Activated CD8-positive, alpha-beta memory T cell treated with anti-CD3 and anti-CD28 coated beads, Interleukin-2, amount 50 U/mL, for 48 hours (primary cell): ENCODE data around the gene MAP1LC3C.
A peak's percentile ranks its signal among the peaks of the same experiment; 100 is the strongest.

Source experiments
- DNase-seq: peaks from one replicate; pipeline ENCODE4 v3.0.0-alpha.2; 2020

The MAP1LC3C gene

DNA sequence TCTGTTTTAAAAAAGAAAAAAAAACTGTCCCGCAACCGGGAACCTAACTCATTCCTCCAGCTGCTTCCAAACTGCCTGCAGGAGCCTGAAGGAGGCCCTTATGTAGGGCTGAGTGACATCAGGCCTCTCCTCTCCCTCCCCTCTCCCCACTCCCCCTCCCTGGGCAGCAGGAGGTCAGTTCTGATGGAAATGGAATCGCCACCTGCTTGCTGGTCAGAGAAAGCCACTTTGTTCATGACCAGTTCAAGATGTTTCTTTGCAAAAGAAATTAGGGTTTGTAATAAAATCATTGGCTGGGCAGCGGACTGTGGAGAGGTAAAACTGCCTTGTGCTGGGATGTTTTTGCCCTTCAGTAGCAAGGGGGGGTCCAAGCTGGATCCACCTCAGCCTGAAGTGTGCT is at the start of gene MAP1LC3C:
Gene MAP1LC3C (minus strand): TSS at position 73 of the 400 bp plus-strand sequence. CDS start 90 bp downstream, outside the sequence.
- DNase-seq, result no peak

DNA sequence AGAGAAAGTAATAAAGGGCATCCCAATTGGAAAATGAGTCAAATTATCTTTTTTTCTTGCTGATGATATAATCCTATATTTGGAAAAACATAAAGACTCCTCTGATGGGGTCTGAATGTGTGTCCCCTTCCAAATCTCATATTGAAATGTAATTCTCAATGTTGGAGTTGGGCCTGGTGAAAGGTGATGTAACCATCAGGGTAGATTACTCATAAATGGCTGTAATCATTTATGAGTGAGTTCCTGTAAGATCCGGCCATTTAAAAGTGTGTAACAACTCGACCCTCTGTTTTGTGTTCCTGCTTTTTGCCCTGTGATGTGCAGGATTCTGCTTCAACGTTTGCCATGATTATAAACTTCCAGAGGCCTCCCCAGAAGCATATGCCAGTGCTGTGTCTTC is 44.3 kb upstream of the MAP1LC3C start:
- no peak for DNase-seq

DNA sequence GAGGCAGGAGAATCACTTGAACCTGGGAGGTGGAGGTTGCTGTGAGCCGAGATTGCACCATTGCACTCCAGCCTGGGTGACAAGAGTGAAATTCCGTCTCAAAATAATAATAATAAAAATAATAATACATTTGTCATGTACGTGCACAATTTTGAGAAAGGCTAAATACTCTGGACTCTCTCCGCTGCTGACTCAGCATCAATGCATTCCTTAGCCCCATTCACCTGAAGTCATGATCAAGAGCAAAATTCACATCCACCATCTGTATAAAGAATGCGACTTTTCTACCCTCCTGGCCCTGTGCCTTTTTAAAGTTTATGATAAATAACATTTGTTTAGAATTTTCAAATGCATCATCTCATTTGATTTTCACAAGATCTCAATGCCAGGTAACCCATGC is 35.5 kb upstream of the MAP1LC3C start:
- DNase-seq, result no peak

DNA sequence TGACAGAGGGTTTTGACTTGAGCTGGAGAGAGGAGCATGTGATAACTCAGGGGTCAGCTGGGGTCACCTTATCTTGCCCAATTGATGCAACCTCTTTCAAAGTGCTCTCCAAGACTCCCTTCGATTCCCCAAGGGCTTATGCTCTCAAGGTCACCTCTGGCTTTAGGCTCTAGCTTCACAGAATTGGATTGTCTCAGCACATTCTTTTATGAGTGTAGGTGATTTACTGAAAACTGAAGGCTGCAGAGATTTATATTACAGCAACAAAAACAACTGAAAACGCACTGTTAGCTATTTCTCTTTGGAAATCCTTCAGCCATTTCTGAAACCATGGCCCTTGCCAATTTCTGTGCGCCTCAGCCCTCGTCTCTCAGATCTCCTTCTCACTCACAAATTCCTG is 34.5 kb upstream of the MAP1LC3C start:
- DNase-seq, result no peak

DNA sequence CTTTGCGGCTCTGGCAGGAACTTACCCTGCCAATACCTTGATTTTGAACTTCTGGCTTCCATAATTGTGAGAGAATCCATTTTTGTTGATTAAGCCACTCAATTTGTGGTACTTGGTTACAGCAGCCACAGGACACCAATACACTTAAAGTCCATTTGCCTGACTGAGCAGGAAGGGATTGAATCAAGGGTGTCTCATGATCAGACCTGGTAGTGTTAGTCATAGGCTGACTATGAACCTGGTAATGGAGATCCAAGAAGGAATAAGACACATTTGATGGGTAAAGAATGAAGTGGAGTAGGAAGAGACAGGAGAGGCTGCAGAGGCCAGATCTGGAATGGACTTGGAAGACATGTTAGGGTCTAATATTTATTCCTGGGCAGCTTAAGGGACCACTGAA is 31.2 kb upstream of the MAP1LC3C start:
- DNase-seq, result no peak

DNA sequence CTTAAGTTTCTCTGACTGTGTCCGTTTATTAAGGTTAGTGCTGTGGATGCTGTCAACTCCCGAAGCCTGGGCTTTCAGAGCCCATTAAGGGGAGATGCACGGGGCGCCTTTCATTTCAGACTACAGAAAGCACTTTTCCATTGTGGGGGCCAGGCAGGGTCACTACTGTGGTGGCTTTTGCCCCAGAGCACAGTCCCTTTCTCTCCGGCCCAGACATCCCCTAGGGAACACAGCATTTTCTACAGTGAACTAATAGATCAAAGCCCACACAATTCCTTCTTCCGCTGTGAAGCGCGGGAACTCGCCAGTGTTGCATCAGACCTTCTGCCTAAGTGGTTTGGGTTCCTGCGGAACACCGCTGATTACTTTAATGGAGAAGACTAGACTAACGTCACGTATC is 26.8 kb upstream of the MAP1LC3C start:
- DNase-seq, result no peak

DNA sequence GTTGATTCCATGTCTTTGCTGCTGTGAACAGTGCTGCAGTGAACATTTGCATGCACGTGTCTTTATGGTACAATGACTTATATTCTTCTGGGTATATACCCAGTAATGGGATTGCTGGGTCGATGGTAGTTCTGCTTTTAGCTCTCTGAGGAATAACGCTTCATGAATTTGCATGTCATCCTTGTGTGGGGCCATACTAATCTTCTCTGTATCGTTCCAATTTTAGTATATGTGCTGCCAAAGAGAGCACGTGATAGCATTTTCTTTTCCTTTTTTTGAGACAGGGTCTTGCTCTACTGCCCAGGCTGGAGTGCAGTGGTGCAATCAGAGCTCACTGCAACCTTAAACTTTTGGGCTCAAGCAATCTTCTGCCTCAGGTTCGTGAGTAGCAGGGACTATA is 24.9 kb upstream of the MAP1LC3C start:
- no peak for DNase-seq

DNA sequence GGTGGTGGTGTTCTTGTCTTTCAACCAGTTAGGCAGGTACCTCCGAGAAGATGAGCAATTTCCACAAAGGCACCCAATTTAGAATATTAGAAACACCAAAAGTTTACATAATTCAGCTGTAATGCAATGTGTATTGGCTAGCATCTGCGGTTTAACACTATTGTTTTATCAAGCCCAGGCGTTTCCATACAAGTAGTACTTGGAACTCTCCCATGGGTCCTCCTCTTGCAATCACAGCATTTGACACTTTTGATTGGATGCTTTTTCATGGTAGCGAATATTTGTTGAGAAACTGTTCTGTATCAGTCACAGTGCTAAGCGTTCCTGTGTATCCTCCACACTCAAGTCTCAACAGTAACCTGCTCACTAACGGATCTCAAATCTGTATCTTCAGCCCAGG is 20.1 kb upstream of the MAP1LC3C start:
- DNase-seq, result no peak

DNA sequence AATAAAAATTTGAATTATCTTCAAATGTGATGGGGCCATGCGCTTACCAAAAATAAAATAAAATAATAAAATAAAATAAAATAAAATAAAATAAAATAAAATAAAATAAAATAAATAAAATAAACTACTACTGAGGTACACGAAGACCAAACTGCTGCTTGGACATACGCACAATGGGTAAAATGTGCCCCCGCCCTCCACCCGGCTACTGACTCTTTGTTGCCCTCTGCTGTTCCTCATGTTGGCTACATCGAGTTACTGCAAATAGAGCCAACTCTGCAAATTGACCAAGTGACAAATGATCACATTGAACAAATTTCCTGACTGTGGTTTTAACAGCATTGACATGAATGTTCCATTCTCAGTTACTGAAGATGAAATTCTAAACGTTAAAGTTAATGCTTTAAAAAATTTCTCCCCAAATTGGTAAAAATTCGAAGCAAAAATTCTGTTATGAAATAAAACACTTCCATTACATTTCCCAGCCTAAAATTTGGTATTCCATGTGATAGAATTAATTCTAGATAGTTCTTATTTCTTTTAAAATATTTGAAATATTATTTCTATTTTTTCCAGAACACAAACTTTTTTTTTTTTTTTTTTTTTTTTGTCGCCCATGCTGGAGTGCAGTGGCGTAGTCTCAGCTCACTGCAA is 18.8 kb upstream of the MAP1LC3C start:
- DNase-seq, result peak; percentile 55

DNA sequence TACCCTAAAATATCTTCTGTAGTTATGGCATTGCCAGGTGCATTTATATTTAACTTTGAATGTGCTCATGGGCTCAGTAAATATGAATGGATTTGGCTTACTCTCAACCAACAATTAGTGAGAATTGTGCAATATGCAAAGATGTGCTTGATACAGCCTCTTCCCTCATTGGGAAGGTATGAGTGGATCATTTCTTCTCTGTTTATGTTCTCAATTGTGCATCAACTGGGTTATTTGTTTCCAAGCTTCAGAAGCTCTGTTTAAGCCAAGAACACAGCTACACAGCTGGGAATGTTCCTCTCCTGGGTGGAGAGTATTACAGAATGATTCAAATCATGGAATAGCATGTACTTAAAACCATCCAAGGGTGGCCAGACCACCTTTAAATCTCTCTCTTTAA is 17.6 kb upstream of the MAP1LC3C start:
- no peak for DNase-seq

DNA sequence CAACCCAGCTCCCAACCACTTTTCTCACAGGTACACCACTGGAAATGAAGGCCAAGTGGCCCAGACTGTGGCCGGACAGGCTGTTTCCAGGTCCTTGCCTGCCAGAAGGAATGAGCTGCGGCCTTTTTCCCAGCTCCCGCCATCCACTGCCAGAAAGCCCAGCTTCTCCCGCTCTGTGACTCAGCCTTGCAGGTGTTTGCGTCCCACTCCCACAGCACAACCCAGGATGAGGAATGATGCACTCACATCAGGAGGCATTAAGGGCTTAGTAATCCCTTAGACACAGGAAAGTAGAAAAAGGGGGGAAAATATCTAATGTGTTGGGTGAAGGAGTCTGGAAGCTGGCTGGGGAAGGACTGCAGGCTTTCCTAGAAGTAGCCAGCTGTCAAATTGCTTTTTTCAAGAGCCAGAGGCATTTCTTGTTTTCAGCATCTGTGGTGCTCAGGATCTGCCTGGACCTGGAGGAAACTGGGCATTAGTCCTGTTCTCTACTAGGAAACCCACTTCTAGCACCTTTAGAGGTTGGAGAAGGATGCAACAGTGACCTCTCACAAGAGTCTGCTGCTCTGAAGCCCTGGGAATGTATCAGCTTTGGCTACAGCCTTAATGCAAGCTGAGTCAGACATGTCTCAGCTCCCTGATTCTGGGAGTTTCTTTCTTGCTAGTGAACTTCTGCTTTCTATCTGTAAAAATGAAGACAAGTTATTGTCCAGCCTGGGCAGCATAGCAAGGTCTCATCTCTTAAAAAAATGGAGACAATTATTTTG is 13.2 kb upstream of the MAP1LC3C start:
- no peak for DNase-seq

DNA sequence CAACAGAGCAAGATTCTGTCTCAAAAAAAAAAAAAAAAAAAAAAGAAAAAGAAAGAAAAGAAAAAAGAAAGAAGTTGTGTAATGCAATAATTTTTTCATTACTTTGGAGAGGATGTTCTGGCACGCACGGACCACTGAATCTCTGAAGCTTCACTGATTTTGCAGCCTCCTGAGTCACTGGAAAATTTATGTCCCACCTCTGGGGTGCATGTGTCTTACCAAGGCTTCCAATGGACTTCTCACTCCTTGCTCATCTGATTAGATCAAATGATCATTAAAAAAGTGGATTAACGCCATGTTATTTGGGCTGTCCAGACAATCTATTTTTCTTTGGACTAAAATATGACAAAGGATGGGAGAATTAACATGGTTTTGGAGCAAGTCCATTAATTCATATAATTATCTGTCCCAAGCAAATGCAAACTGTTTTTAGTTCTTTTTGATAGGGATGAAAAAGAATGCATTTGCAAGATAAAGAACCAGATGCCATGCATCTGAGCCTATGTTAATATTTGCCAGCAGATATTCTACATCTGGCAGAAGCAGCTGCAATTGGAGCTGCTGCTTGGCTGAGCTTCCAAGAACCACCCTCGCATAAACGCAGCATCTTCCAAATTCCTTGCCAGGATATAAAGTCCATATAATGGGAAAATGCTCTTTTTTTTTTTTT is 10.1 kb upstream of the MAP1LC3C start:
- DNase-seq, result no peak

DNA sequence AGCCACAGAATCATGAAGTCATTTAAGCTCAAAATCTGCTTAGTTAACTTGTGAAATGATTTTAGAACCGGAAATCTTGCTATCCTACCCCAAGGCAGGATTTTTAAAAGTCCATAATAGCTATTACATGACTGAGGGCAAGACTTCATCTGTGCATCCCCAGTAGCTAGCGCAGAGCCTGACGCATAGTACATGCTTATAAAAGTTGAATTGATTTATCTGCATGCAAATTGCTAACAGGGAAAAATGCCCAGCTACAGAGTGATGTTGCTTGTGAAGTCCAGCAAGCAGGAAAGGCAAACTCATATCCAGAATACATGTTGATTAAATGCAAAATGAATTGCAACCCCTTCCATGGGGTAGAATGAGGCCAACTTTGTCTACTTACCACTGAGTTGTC is 8.1 kb upstream of the MAP1LC3C start:
- no peak for DNase-seq

DNA sequence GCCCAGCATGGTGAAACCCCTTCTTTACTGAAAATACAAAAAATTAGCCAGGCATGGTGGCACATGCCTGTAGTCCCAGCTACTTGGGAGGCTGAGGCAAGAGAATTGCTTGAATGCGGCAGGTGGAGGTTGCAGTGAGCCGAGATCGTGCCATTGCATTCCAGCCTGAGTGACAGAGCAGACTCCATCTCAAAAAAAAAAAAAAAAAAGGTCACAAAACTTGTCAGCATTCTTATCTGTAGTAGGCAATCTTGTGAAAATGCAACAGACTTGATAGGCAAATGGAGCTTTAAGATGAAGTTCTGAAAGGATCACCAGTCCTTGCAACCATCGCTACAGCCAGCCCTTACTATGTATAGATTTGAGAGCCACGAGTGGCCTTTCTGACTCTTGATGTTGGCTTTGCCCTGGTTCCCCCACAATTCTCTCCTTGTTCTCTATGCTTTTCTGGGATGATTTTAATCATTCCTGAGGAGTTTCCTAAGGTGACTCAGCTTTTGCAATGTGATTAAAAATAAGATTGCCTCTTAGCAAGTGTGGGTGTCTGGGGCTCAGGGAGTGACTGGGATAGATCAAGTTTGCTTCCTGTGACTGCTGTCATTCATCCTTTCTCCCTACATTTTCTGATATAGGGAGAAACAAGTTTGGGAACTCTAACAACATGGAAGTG is 7.1 kb upstream of the MAP1LC3C start:
- DNase-seq, result no peak

DNA sequence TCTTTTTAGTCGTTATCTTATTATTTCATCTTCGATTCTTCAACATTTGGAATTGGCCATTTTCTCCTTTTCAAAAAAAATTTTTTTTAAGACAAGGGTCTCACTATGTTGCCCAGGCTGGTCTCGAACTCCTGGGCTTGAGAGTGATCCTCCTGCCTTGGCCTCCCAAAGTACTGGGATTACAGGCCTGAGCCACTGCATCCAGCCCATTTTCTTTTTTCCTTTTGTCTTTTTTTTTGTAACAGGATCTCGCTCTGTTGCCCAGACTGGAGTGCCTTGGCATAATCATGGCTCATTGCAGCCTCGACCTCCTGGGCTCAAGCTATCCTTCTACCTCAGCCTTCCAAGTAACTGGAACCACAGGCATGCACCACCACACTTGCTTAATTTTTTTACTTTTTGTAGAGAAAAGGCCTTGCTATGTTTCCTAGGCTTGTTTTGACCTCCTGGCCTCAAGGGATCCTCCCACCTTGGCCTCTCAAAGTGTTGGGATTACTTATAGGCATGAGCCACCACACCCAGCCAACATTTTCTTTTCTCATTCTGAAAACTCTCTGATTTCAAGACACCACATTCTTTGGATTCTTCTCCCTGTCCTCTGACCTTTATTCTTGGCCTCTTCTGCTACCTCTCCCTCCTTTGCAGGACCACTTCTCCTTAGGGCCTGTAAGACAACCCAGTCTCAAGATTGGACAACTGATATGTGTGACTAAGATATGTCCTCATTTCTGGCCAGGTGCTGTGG is 6.0 kb upstream of the MAP1LC3C start:
- DNase-seq, result no peak

DNA sequence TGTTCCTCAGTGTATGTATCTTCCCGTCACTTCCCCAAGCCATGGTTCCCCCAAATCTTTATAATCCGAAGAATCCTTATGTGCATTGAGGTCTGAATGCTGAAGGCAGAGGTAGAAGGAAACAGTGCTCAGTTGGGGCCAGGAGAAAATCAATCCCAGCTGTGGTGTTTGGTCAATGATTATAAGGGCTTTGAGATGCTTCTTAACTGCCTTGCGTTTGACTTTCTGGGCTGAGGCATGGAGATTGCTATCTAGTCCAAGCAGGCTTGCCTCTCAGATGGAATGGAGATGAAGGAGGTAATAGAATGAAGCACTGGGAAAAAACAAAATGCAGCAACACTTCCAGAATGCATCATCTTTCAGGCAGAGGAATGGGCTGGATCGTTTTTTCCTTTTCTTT is 3.6 kb upstream of the MAP1LC3C start:
- DNase-seq, result no peak

DNA sequence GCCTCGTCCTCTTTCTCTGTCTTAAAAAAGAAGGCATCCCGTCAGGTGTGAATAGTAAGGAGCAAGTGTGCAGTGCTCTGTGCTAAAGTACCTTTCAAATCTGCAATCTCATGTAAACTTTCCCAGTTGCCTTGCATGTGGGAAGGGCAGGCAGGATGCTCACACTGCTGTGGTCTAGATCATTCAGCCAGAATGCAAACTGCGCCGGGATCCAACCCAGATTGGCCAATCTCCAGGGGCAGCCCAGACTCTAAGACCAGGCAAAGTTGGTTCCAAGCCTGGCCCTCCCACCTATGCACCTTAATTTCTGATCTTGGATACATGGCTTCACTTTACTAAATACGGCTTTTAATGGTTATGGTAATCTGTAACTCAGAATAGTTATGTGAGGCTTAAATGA is 3.2 kb upstream of the MAP1LC3C start:
- no peak for DNase-seq

DNA sequence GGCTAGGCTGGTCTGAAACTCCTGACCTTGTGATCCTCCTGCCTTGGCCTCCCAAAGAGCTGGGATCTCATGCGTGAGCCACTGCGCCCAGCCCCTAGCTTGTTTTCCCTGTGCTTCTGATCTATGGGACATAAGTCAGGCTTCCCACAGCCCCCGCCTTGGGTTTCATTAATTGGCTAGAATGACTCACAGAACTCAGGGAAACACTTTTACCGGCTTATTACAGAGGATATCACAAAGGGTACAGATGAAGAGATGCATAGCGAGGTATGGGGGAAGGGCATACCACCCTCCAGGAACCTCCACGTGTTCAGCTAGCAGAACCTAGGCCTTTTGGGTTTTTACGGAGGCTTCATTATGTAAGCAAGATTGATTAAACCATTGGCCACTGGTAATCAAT is 1.5 kb upstream of the MAP1LC3C start:
- no peak for DNase-seq

DNA sequence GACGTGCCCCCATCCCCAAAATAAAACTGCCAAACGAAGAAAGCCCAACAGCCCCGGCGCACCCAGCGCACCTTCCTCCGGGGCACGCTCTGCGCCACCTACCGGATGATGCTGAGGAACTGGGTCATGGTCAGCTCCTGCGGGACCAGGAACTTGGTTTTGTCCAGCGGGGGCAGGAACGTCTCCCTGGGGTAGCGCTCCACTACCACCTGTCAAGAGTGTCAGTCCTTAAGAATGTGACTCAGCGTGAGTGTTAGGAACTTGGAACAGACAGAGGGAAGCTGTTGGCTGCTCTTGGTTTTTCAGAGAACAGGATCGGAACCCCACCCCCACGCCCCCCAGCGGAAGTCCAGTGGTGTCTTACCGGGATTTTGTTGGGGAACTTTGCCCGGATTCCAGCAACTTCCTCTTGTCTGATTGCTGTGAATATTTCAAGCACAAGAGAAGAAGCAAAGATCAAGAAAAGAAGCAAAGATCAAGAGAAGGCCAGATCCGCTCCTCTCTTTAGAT is 431 bp downstream of the MAP1LC3C start:
- peak; percentile 72 for DNase-seq

DNA sequence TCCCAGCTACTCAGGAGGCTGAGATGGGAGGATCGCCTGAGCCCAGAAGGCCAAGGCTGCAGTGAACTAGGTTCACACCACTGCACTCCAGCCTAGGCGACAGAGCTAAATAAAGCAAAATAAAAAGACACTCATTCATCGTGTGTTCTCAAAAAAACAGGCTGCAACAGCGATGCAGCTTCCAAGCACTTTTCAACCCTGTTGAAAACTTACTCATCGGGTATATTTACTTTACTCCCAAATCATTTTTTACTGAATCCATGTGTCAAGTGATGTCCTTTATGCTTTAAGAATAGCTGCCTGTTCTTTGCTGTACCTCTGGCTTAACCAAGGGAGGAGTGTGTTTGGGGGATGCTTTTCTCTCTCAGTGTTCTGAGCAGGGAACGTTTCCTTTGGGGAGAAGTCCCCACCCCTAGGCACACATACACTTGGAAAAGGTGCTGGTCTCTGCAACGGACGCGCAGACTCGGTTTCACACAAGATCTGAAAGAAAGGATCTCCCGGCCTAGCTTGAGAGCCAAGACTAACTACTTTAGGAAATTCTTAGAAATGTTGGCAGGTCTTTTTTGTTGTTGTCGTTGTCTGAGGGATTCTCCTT is 1.4 kb downstream of the MAP1LC3C start:
- no peak for DNase-seq

DNA sequence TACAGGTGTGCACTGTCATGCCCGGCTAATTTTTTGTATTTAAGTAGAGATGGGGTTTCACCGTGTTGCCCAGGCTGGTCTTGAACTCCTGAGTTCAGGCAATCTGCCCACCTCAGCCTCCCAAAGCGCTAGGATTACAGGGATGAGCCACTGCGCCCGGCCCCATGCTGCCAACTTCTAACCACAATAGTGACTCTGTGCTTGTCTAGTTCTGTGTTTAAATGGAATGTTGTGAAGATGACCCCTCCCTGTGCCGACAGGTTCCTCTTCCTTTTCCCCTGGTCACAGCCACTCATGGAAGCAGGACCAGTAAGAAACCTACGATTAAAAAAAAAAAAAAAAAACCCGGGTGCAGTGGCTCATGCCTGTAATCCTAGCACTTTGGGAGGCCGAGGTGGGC is 4.7 kb downstream of the MAP1LC3C start:
- DNase-seq, result no peak

DNA sequence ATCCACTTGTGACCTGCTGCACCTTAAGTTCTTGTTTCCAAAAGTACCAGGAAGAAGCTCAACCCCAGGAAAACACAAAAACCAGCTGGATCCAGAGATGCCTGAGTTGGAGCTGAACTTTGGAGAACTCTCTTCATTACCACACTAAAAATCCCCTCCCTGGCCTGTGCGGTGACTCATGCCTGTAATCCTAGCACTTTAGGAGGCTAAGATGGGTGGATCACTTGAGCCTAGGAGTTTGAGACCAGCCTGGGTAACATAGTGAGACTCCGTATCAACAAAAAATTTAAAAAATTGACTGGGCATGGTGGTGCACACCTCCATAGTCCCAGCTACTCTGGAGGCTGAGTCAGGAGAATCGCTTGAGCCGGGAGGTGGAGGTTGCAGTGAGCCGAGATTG is 6.2 kb downstream of the MAP1LC3C start:
- no peak for DNase-seq
